ENCODE data around the gene CUL4A. TPM values are rescaled to one million over a fixed set of nuclear protein-coding genes. Genes with fewer than 3 reads are reported as not detected.
A peak's percentile ranks its signal among the peaks of the same experiment; 100 is the strongest.

Gene CUL4A
- total RNA-seq, 1 donor from 2014 or later = 79.4 TPM

GRCh38 chr13:113207890-113208420, 1.5 kb upstream of the CUL4A start:
- DNase-seq (ENCODE audit: low read depth in 2 of 2) = peak; percentile 69 to 73

GRCh38 chr13:113208421-113209335, 735 bp upstream of the CUL4A start, which contains the start of gene PCID2:
Gene PCID2, minus strand, starts transcription at chr13:113208669. Its CDS starts 35 bp downstream, at chr13:113208634.
- DNase-seq (ENCODE audit: low read depth in 2 of 2) = peak; percentile 89 to 95

GRCh38 chr13:113209759-113210421, 477 bp downstream of the CUL4A start:
- DNase-seq (ENCODE audit: low read depth in 2 of 2) = peak; percentile 54 to 58

GRCh38 chr13:113210833-113211232, 1.4 kb downstream of the CUL4A start:
- DNase-seq (ENCODE audit: low read depth in 2 of 2) = no peak

GRCh38 chr13:113211774-113212173, 2.4 kb downstream of the CUL4A start:
- peak in 1 of 2 donors; percentile 22 for DNase-seq (ENCODE audit: low read depth in 2 of 2)

- DNase-seq (ENCODE audit: low read depth in 2 of 2) = peak in 1 of 2 donors; percentile 55
Measured at GRCh38 chr13:113216254-113217048, 7.0 kb downstream of the CUL4A start.

- DNase-seq (ENCODE audit: low read depth in 2 of 2) = no peak
Measured at GRCh38 chr13:113218586-113218985, 9.2 kb downstream of the CUL4A start.

- DNase-seq (ENCODE audit: low read depth in 2 of 2) = no peak
Measured at GRCh38 chr13:113219256-113219940, 10.0 kb downstream of the CUL4A start.

- no peak for DNase-seq (ENCODE audit: low read depth in 2 of 2)
Measured at GRCh38 chr13:113220141-113220598, 10.8 kb downstream of the CUL4A start.

- peak; percentile 20 to 53 for DNase-seq (ENCODE audit: low read depth in 2 of 2)
Measured at GRCh38 chr13:113220877-113221276, 11.5 kb downstream of the CUL4A start.

- no peak for DNase-seq (ENCODE audit: low read depth in 2 of 2)
Measured at GRCh38 chr13:113223070-113223469, 13.7 kb downstream of the CUL4A start.

- DNase-seq (ENCODE audit: low read depth in 2 of 2) = no peak
Measured at GRCh38 chr13:113224486-113224885, 15.1 kb downstream of the CUL4A start.

GRCh38 chr13:113225515-113225914, 16.1 kb downstream of the CUL4A start:
- no peak for DNase-seq (ENCODE audit: low read depth in 2 of 2)

- DNase-seq (ENCODE audit: low read depth in 2 of 2) = no peak
Measured at GRCh38 chr13:113226873-113227450, 17.5 kb downstream of the CUL4A start.

GRCh38 chr13:113229161-113229560, 19.7 kb downstream of the CUL4A start:
- DNase-seq (ENCODE audit: low read depth in 2 of 2) = no peak

GRCh38 chr13:113229791-113230190, 20.4 kb downstream of the CUL4A start:
- no peak for DNase-seq (ENCODE audit: low read depth in 2 of 2)

- DNase-seq (ENCODE audit: low read depth in 2 of 2) = no peak
Measured at GRCh38 chr13:113231306-113232207, 22.1 kb downstream of the CUL4A start.

- DNase-seq (ENCODE audit: low read depth in 2 of 2) = no peak
Measured at GRCh38 chr13:113232208-113233003, 23.0 kb downstream of the CUL4A start.

Data from lung microvascular endothelial cell (primary cell).